ENCODE results near the gene TMPO. TPM values are rescaled to one million over a fixed set of nuclear protein-coding genes. Genes with fewer than 3 reads are reported as not detected.
A peak's percentile ranks its signal among the peaks of the same experiment; 100 is the strongest.

TMPO gene
- total RNA-seq, 1 experiment from 2014 or later: 62.5 TPM

GRCh38 chr12:98513379-98514322 is 1.7 kb upstream of the TMPO start:
- Mint-ChIP-seq H3K27ac (ENCODE audit: low read depth, unreplicated experiment) (peak overlapping the region; percentile 95), H3K4me1 (ENCODE audit: insufficient read depth, unreplicated experiment) (peaks cover 14% of the 10 kb centered on the region), H3K9me3 (ENCODE audit: unreplicated experiment) (no peaks in the 10 kb centered on the region), H3K36me3 (ENCODE audit: insufficient read depth, unreplicated experiment) (peaks cover 11% of the 10 kb centered on the region), H3K27me3 (ENCODE audit: insufficient read depth, unreplicated experiment) (no peaks in the 10 kb centered on the region), H3K4me3 (ENCODE audit: unreplicated experiment) (peak overlapping the region; percentile 96)
- intact Hi-C loops (cut with micrococcal nuclease): no loop called here
- no peak for DNase-seq (ENCODE audit: unreplicated experiment)
- no TSS peak for BruUV-seq (replicated peaks)
- TF ChIP-seq CTCF (IDR thresholded peaks at IDR 0.05; ENCODE audit: unreplicated experiment): no peak
- ChIA-PET POLR2A (interaction anchor here (0.7 to 6.1 kb wide), 10 partner anchors 9 to 1772 kb away, joined by 3 to 61 read pairs (median 4); partner anchors contain the start of gene SLC25A3), CTCF (interaction anchor here (0.5 to 6.6 kb wide), 17 partner anchors 8 to 141 kb away, joined by 3 to 49 read pairs (median 3); no protein-coding TSS in a partner anchor)

GRCh38 chr12:98514982-98515286 is 456 bp upstream of the TMPO start:
- no peak for DNase-seq (ENCODE audit: unreplicated experiment)
- TF ChIP-seq CTCF (IDR thresholded peaks at IDR 0.05; ENCODE audit: unreplicated experiment): no peak
- Mint-ChIP-seq H3K27me3 (ENCODE audit: insufficient read depth, unreplicated experiment) (no peaks in the 10 kb centered on the region), H3K36me3 (ENCODE audit: insufficient read depth, unreplicated experiment) (peaks cover 11% of the 10 kb centered on the region), H3K9me3 (ENCODE audit: unreplicated experiment) (no peaks in the 10 kb centered on the region), H3K4me1 (ENCODE audit: insufficient read depth, unreplicated experiment) (peaks cover 14% of the 10 kb centered on the region), H3K4me3 (ENCODE audit: unreplicated experiment) (peak overlapping the region; percentile 96), H3K27ac (ENCODE audit: low read depth, unreplicated experiment) (peak overlapping the region; percentile 95)
- TSS peak; percentile 81 for BruUV-seq (replicated peaks)
- POLR2A ChIA-PET: interaction anchor here (0.6 to 6.1 kb wide), 13 partner anchors 11 to 1607 kb away, joined by 3 to 61 read pairs (median 8); partner anchors contain the start of gene SLC25A3
- CTCF ChIA-PET: interaction anchor here (0.8 to 6.6 kb wide), 8 partner anchors 9 to 139 kb away, joined by 3 to 49 read pairs (median 4); no protein-coding TSS in a partner anchor
- intact Hi-C loops (cut with micrococcal nuclease): loop anchor here (1.0 kb wide), 1 partner anchor 12 kb away; no protein-coding TSS in a partner anchor

GRCh38 chr12:98516111-98516873 is 902 bp downstream of the TMPO start:
- TF ChIP-seq CTCF (IDR thresholded peaks at IDR 0.05; ENCODE audit: unreplicated experiment): peak; percentile 78
- no TSS peak for BruUV-seq (replicated peaks)
- peak overlapping the region; percentile 96 for H3K4me3 Mint-ChIP-seq (ENCODE audit: unreplicated experiment)
- peak; percentile 93 for DNase-seq (ENCODE audit: unreplicated experiment)
- ChIA-PET CTCF (interaction anchor here (0.6 to 6.6 kb wide), 26 partner anchors 8 to 1520 kb away, joined by 3 to 49 read pairs (median 4); partner anchors contain the start of gene SLC25A3), POLR2A (interaction anchor here (0.6 to 6.1 kb wide), 16 partner anchors 9 to 512 kb away, joined by 3 to 61 read pairs (median 6); partner anchors contain the start of gene SLC25A3)
- H3K4me1 Mint-ChIP-seq (ENCODE audit: insufficient read depth, unreplicated experiment): peaks cover 20% of the 10 kb centered on the region
- intact Hi-C loops (cut with micrococcal nuclease): loop anchor here (1.0 kb wide), 2 partner anchors 25 to 92 kb away; no protein-coding TSS in a partner anchor
- no peaks in the 10 kb centered on the region for H3K27me3 Mint-ChIP-seq (ENCODE audit: insufficient read depth, unreplicated experiment)
- H3K27ac Mint-ChIP-seq (ENCODE audit: low read depth, unreplicated experiment): peak overlapping the region; percentile 61
- no peaks in the 10 kb centered on the region for H3K9me3 Mint-ChIP-seq (ENCODE audit: unreplicated experiment)
- H3K36me3 Mint-ChIP-seq (ENCODE audit: insufficient read depth, unreplicated experiment): peaks cover 11% of the 10 kb centered on the region
